MM.1S (cell line): ENCODE measurements around the gene HS3ST4.

Experiments
- DNase-seq: peaks from one replicate; pipeline ENCODE4 v3.0.0-alpha.2; 2015
- H2AFZ ChIP-seq: fragments of 300-600 bp; sonication (generic); 2 replicates; pipeline ENCODE4 v1.6.0; 2016; ENCODE audit warnings: antibody characterized with exemption, low read length
- H3F3A ChIP-seq: fragments of 300-600 bp; sonication (generic); 2 replicates; pipeline ENCODE4 v1.6.1; 2016; ENCODE audit warnings: mild to moderate bottlenecking, antibody characterized with exemption, low read length, moderate library complexity, mixed read lengths; ENCODE audit not compliant: insufficient read depth
- H3K27ac ChIP-seq: fragments of 300-600 bp; sonication (generic); 2 replicates; pipeline ENCODE4 v1.5.1; 2016; ENCODE audit warnings: mild to moderate bottlenecking, low read length
- H3K27me3 ChIP-seq: fragments of 300-600 bp; sonication (generic); replicated peaks from 2 replicates; pipeline ENCODE4 v1.6.0; 2016; ENCODE audit warnings: low read length; ENCODE audit not compliant: insufficient read depth
- H3K36me3 ChIP-seq: fragments of 300-600 bp; sonication (generic); replicated peaks from 2 replicates; pipeline ENCODE4 v1.6.1; 2016; ENCODE audit warnings: mild to moderate bottlenecking, low read length, mixed read lengths; ENCODE audit not compliant: insufficient read depth
- H3K4me1 ChIP-seq: fragments of 300-600 bp; sonication (generic); 2 replicates; pipeline ENCODE4 v1.6.1; 2016; ENCODE audit warnings: low read length, mixed read lengths
- H3K4me2 ChIP-seq: fragments of 300-600 bp; sonication (generic); 2 replicates; pipeline ENCODE4 v1.6.0; 2016; ENCODE audit warnings: low read depth, low read length
- H3K4me3 ChIP-seq: fragments of 300-600 bp; sonication (generic); 2 replicates; pipeline ENCODE4 v1.5.1; 2016; ENCODE audit warnings: low read length, mixed read lengths
- H3K79me2 ChIP-seq: fragments of 300-600 bp; sonication (generic); 2 replicates; pipeline ENCODE4 v1.6.1; 2016; ENCODE audit warnings: mixed run types, low read length, mixed read lengths
- H3K9ac ChIP-seq: fragments of 300-600 bp; sonication (generic); 2 replicates; pipeline ENCODE4 v1.6.1; 2016; ENCODE audit warnings: low read length, mixed read lengths
- H3K9me2 ChIP-seq: fragments of 300-600 bp; sonication (generic); replicated peaks from 2 replicates; pipeline ENCODE4 v1.6.1; 2016; ENCODE audit warnings: mild to moderate bottlenecking, low read length, mixed read lengths; ENCODE audit not compliant: insufficient read depth
- H3K9me3 ChIP-seq: fragments of 300-600 bp; sonication (generic); replicated peaks from 2 replicates; pipeline ENCODE4 v1.6.1; 2016; ENCODE audit warnings: mild to moderate bottlenecking, low read length, mixed read lengths; ENCODE audit not compliant: insufficient read depth
- H4K20me1 ChIP-seq: fragments of 300-600 bp; sonication (generic); 2 replicates; pipeline ENCODE4 v1.6.1; 2016; ENCODE audit warnings: mild to moderate bottlenecking, low read length, moderate library complexity, mixed read lengths; ENCODE audit not compliant: insufficient read depth
- CTCF ChIP-seq: fragments of 300-600 bp; sonication (generic); IDR thresholded peaks from 2 replicates; pipeline ENCODE4 v1.5.1; 2016; ENCODE audit warnings: antibody characterized with exemption, low read length, mixed read lengths
- EZH2 ChIP-seq: fragments of 300-600 bp; sonication (generic); optimal IDR thresholded peaks from 2 replicates; pipeline ENCODE3; 2017; ENCODE audit warnings: low read depth, mild to moderate bottlenecking, antibody characterized with exemption, low read length, mixed read lengths
- EZH2phosphoT487 ChIP-seq: fragments of 300-600 bp; sonication (generic); IDR thresholded peaks from 2 replicates; pipeline ENCODE4 v1.6.1; 2018; ENCODE audit warnings: antibody characterized with exemption, low read length

The HS3ST4 gene

GRCh38 chr16:25872369-25873070, 180.8 kb downstream of the HS3ST4 start:
- H3K9me2 ChIP-seq = no peaks in the 10 kb centered on the region

DNA sequence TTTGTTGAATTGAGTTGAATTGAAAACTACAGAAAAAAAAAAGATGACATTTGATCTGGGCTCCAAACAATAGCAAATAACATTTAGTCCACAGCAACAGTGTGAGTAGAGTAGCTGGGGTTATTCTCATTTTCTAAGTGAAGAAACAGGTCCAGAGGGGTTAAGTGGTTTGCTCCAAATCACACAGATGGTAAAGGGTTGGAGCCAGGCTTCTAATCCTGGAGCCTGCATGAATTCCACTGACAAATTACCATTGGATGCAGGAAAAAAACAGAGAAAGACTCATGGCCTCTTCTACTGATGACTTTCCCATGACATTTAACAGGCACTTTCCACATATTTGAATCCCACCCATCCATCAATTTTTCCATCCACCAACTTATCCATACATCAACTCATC, 182.4 kb downstream of the HS3ST4 start:
- no peaks in the 10 kb centered on the region for H3K79me2 ChIP-seq
- no peak overlapping the region for H3K9ac ChIP-seq
- no peak for DNase-seq
- H3K27me3 ChIP-seq = no peaks in the 10 kb centered on the region
- no peaks in the 10 kb centered on the region for H4K20me1 ChIP-seq
- TF ChIP-seq CTCF = no peak
- H3K36me3 ChIP-seq = no peaks in the 10 kb centered on the region
- peaks cover 32% of the 10 kb centered on the region for H3K4me1 ChIP-seq
- no peaks in the 10 kb centered on the region for H3K9me3 ChIP-seq
- H3K9me2 ChIP-seq = no peaks in the 10 kb centered on the region
- no peak overlapping the region for H2AFZ ChIP-seq
- no peak overlapping the region for H3K4me2 ChIP-seq
- peaks cover 19% of the 10 kb centered on the region for H3F3A ChIP-seq
- no peak overlapping the region for H3K27ac ChIP-seq
- no peak overlapping the region for H3K4me3 ChIP-seq

More at GRCh38 chr16:25872369-25873070, 180.8 kb downstream of the HS3ST4 start:
- Histone ChIP-seq H3K4me2 (peak overlapping the region; percentile 89), H3K79me2 (no peaks in the 10 kb centered on the region), H3K36me3 (no peaks in the 10 kb centered on the region), H3K4me3 (peak overlapping the region; percentile 46), H3K9me3 (no peaks in the 10 kb centered on the region), H3K27ac (peak overlapping the region; percentile 86), H3K9ac (peak overlapping the region; percentile 36; the same call in 1 of the 2 replicates), H3K4me1 (peaks cover 32% of the 10 kb centered on the region), H3K27me3 (no peaks in the 10 kb centered on the region), H4K20me1 (no peaks in the 10 kb centered on the region), H2AFZ (peak overlapping the region; percentile 52), H3F3A (peaks cover 19% of the 10 kb centered on the region)
- no peak for TF ChIP-seq EZH2
- peak; percentile 54 for DNase-seq

GRCh38 chr16:25875956-25876598, 184.3 kb downstream of the HS3ST4 start:
- Histone ChIP-seq H3K79me2 (no peaks in the 10 kb centered on the region), H2AFZ (no peak overlapping the region), H3K36me3 (no peaks in the 10 kb centered on the region), H4K20me1 (no peaks in the 10 kb centered on the region), H3F3A (peaks cover 19% of the 10 kb centered on the region), H3K4me1 (peaks cover 27% of the 10 kb centered on the region), H3K27me3 (no peaks in the 10 kb centered on the region), H3K9ac (no peak overlapping the region), H3K4me2 (no peak overlapping the region), H3K9me3 (no peaks in the 10 kb centered on the region), H3K27ac (no peak overlapping the region), H3K4me3 (no peak overlapping the region), H3K9me2 (no peaks in the 10 kb centered on the region)
- DNase-seq = no peak
- TF ChIP-seq EZH2phosphoT487 (no peak), EZH2 (no peak), CTCF (no peak)

GRCh38 chr16:25877103-25877502, 185.3 kb downstream of the HS3ST4 start:
- DNase-seq = no peak
- Histone ChIP-seq H3F3A (peaks cover 9% of the 10 kb centered on the region), H3K9me2 (no peaks in the 10 kb centered on the region), H3K27me3 (no peaks in the 10 kb centered on the region), H3K36me3 (no peaks in the 10 kb centered on the region), H2AFZ (no peak overlapping the region), H3K27ac (no peak overlapping the region), H3K4me2 (no peak overlapping the region), H3K9ac (no peak overlapping the region), H3K9me3 (no peaks in the 10 kb centered on the region), H3K79me2 (no peaks in the 10 kb centered on the region), H3K4me3 (no peak overlapping the region), H3K4me1 (peaks cover 17% of the 10 kb centered on the region), H4K20me1 (no peaks in the 10 kb centered on the region)
- no peak for TF ChIP-seq EZH2phosphoT487
- TF ChIP-seq EZH2 = no peak
- no peak for TF ChIP-seq CTCF
